RPMI8226 (cell line): ENCODE results near the gene DXO.
"Not testable (repeated sequence)": the region's sequence is repeated elsewhere in the genome, so short reads cannot be mapped to it uniquely, and the experiment has no call there.

Experiments
- DNase-seq: peaks from one replicate; pipeline ENCODE4 v3.0.0-alpha.2; 2015

The DXO gene

DNA sequence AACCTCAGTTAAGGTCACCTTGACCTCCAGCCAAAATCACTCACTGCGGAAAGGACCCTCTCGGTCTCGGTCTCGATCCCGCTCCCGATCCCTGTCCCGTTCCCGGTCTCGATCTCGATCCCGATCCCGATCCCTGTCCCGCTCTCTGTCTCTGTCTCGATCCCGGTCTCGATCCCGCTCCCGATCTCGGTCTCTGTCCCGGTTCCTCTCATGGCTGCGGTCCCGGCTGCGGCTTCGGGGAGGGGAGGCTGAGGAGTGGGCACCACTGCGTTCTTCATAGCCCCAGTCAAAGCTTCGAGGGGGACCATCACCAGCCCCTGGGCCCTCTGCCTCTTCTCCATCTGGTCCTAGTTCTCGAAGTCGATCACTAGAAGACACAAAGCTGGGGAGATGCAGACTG lies 17.4 kb downstream of the DXO start:
- DNase-seq = no peak

DNA sequence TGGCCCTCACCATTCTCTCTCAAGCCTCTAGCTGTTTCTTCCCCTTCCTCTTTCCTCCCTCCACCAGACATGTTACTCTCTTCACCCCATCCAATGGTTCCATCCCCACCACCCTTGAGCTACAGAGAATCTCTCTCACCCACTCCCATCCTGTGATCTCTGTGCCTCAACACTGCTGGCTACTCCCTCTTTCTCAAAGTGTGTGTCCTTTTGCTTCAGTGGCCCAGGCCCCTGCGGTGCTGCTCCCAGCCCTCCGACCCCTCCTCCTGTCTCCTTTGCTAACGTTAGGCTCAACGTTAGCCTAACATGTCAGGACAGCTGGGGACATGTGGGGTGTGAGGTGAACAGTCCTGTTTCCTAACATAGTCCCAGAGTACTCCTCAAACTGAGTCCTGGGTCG lies 19.0 kb downstream of the DXO start:
- no peak for DNase-seq

DNA sequence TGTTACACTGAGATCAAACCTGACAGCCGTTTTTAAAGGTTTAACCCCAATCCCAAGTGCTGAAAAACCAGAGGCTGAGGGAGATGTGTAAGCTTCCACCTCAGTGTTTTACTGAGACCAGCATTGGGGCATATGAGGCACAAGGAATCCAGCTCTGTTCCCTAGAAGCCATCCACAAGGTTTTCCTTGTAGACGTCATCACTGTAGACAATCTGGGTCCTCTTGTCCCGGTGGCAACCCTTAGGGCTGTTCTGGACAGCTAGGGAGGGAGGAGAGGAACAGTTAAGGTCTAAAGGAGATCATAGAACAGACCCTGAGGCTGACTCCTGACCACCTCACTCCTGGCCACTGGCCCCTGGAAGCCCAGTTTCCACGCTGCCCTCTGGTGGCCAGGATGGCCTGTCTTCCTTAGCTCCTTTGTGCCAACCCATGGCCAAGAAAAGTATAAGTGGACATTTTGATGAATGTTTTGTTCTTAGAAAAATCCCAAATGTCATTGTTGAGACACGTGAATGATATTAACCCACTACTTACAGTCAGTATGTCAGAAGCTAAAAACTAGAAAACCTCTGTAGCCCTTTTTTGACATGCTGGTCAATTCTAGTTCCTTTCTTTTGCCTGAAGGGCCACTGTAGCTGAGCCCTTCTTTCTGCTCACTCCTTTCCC lies 19.7 kb downstream of the DXO start:
- DNase-seq = peak; percentile 38

DNA sequence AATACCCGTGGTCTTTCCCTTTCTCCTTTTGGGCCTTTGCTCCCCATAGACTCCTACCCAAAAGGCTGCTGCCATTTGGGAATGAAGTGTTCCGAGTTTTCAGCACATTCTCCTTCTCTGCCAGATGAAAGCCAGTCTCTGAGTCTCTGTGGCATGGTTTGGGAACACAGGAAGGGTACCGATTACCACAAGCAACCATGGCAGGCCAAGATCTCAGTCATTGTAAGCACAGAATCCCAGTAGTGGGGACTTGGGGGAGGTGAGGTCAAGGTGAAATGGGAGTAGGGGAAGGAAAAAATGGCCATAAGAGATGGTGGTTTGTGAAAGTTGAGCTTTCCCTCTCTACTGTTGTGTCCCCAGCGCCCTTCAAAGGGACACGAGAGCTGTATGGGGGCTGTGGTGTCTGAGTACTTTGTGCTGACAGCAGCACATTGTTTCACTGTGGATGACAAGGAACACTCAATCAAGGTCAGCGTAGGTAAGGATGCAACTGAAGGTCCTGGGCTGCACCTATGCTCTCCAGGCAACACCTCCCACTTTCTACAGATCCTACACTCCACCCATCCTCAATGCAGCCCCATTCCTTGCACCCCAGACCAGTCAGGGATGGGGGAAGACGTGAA lies 21.9 kb downstream of the DXO start:
- no peak for DNase-seq

DNA sequence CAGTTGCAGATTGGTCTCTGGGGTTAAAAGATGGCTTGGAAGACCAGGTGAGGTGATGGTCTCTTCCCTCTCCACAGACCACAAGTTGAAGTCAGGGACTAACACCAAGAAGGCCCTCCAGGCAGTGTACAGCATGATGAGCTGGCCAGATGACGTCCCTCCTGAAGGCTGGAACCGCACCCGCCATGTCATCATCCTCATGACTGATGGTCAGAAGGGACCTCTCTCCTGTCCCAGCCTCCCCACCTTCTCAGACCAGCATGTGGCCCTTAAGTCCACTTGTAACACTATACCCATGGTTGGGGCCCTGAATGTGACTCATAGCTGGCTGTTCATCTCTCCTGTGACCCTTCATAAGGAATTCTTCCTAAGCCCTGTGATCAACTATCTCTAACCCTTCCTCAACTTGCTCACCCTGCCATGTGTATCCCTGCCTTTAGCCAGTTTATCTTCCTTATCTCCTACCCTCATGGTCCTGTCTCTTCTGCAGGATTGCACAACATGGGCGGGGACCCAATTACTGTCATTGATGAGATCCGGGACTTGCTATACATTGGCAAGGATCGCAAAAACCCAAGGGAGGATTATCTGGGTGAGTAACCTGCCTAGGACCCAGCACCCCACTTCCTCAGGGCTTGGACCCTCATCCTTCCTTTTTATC lies 23.1 kb downstream of the DXO start:
- no peak for DNase-seq

DNA sequence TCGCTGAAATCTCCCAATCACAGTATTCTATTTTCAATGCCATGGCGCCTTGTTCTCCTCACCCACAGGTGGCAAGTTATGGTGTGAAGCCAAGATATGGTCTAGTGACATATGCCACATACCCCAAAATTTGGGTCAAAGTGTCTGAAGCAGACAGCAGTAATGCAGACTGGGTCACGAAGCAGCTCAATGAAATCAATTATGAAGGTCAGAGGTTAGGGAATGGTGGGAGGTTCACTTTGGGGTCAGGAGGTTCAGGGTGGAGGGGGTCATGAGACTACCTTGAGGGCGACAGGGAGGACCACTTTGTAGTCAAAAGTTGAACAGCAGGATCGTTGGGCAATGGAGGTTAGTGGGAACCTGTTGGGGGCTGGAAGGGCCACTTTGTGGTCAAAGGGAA lies 23.6 kb downstream of the DXO start:
- no peak for DNase-seq

DNA sequence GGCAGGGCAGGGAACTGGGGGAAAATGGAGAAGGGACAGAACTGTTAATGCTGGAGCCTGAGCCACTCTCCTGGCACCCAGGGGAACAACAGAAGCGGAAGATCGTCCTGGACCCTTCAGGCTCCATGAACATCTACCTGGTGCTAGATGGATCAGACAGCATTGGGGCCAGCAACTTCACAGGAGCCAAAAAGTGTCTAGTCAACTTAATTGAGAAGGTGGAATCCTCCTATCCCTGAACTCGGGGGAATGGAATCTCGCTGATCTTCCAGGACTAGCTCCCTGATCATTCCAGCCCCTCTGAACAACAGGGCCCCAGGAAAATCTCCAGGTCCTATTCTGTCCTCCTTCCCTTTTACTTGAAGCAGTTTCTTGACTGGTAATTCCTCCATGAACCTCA lies 24.1 kb downstream of the DXO start:
- DNase-seq = no peak

DNA sequence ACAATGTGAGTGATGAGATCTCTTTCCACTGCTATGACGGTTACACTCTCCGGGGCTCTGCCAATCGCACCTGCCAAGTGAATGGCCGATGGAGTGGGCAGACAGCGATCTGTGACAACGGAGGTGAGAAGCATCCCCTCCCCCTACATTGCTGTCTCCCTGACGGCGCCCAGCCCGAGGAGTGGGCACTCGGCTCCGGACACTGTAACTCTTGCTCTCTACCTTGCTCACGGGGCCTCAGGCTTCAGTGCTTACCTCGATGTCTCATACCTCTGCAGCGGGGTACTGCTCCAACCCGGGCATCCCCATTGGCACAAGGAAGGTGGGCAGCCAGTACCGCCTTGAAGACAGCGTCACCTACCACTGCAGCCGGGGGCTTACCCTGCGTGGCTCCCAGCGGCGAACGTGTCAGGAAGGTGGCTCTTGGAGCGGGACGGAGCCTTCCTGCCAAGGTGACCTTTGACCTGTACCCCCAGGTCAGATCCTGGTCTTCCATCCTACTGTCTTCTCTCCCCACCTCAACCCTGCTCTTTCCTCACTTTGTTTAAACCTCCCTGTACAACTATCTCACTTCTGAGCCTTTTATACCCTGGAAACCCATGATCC lies 24.8 kb downstream of the DXO start:
- DNase-seq = no peak

DNA sequence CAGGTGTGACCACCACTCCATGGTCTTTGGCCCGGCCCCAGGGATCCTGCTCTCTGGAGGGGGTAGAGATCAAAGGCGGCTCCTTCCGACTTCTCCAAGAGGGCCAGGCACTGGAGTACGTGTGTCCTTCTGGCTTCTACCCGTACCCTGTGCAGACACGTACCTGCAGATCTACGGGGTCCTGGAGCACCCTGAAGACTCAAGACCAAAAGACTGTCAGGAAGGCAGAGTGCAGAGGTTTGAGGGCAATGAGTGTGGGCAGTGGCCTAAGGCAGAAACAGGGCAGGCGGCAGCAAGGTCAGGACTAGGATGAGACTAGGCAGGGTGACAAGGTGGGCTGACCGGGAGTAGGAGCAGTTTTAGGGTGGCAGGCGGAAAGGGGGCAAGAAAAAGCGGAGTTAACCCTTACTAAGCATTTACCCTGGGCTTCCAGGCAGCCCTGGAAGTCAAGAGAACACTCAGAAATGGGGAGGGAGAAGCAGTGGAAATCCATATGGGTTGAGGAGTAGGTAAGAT lies 25.5 kb downstream of the DXO start:
- no peak for DNase-seq

DNA sequence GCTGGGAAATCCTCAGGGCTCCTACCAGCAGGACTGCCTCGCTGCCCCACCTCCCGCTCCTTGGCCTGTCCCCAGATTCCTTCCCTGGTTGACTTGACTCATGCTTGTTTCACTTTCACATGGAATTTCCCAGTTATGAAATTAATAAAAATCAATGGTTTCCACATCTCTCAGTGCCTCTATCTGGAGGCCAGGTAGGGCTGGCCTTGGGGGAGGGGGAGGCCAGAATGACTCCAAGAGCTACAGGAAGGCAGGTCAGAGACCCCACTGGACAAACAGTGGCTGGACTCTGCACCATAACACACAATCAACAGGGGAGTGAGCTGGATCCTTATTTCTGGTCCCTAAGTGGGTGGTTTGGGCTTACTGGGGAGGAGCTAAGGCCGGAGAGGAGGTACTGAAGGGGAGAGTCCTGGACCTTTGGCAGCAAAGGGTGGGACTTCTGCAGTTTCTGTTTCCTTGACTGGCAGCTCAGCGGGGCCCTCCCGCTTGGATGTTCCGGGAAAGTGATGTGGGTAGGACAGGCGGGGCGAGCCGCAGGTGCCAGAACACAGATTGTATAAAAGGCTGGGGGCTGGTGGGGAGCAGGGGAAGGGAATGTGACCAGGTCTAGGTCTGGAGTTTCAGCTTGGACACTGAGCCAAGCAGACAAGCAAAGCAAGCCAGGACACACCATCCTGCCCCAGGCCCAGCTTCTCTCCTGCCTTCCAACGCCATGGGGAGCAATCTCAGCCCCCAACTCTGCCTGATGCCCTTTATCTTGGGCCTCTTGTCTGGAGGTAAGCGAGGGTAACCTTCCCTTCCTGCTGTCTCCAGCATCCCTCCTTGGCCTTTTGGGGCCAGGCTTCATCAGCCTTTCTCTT lies 26.2 kb downstream of the DXO start, which contains the start of gene CFB:
CFB (plus strand) TSS at position 589 of the 863 bp plus-strand sequence; CDS start at position 716, 127 bp downstream.
- DNase-seq = peak; percentile 15

DNA sequence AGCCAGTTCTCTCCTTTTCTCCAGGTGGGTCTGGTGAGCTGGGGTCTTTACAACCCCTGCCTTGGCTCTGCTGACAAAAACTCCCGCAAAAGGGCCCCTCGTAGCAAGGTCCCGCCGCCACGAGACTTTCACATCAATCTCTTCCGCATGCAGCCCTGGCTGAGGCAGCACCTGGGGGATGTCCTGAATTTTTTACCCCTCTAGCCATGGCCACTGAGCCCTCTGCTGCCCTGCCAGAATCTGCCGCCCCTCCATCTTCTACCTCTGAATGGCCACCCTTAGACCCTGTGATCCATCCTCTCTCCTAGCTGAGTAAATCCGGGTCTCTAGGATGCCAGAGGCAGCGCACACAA lies 26.8 kb downstream of the DXO start:
- no peak for DNase-seq

DNA sequence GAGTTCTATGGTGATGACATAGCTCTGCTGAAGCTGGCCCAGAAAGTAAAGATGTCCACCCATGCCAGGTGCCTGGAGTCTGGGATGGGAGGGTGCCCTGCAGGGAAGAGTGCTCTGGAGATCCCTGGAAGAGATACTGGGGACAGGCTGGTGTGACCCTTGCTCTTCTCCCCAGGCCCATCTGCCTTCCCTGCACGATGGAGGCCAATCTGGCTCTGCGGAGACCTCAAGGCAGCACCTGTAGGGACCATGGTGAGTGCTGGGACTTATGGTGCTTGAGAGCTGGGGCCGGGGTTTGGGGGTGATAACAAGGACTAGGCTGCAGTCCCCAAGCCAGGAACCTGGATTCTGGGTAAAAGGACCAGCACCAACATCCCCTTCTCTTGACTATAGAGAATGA lies 28.2 kb downstream of the DXO start:
- DNase-seq = no peak

DNA sequence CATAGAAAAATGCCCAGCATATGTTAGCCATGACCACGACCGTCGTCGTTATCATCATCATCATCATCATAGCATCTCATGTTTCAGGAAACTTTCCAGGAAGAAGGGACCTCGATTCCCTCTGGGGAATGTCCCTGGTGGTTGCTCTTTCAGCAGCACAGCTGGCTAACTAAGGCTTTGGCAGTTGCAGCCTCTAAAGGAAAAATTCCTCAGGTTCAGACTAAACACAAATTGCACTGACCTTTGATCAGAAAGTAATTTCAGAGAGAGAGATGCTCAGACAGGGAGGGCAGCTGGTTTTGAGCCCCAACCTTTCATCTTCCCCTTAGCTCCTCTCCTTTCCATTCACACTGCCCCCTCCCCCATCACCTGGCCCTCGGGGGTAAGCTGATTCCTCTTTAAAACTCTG lies 31.7 kb downstream of the DXO start:
- DNase-seq = no peak

DNA sequence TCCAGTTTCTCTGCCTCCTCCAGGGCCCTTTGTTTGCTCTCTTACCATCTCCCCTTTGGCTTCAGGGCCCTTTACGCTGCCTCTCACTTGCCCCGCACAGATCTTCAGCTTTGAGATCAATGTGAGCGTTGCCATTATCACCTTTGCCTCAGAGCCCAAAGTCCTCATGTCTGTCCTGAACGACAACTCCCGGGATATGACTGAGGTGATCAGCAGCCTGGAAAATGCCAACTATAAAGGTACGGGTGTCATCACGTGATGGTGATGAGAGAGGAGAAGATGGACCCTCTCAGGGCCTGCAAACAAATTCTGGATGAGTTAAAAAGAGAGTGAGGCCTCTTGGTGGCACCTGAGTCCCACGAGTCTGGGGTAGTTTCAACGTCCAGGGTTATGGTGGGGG lies 36.1 kb downstream of the DXO start:
- no peak for DNase-seq

DNA sequence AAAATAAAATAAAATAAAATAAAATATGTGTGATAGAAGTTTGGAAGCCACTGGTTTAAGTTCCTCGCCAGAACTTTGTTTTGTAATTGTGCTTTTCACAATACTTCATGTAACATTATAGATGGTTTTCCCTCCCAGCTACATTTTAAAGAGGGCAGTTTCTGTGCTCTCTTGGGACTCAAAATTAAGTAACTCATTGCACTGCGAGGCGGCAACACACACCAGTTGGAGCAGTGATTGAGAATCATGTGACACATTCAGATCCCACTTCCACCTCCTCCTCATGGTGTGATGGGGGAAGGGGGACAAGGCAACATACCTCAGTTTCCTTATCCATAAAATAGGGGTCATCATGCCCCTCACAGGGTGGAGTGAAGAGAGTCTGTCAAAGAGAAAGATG lies 36.9 kb downstream of the DXO start:
- DNase-seq = no peak

DNA sequence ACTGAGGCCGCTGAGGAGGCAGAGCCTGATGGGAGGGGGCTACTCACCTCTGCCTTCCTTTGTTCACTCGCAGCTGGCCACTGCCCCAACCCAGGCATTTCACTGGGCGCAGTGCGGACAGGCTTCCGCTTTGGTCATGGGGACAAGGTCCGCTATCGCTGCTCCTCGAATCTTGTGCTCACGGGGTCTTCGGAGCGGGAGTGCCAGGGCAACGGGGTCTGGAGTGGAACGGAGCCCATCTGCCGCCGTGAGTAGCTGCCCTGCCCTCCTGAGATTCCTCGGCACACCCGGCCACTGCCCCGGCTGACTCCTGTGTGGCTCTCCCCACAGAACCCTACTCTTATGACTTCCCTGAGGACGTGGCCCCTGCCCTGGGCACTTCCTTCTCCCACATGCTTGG lies 38.4 kb downstream of the DXO start:
- DNase-seq = no peak

DNA sequence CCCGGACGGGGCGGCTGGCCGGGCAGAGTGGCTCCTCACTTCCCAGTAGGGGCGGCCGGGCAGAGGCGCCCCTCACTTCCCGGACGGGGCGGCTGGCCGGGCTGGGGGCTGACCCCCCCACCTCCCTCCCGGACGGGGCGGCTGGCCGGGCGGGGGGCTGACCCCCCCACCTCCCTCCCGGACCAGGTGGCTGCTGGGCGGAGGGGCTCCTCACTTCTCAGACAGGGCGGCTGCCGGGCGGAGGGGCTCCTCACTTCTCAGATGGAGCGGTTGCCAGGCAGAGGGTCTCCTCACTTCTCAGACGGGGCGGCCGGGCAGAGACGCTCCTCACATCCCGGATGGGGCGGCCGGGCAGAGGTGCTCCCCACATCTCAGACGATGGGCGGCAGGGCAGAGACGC lies 39.8 kb downstream of the DXO start:
- not testable (repeated sequence) for DNase-seq

DNA sequence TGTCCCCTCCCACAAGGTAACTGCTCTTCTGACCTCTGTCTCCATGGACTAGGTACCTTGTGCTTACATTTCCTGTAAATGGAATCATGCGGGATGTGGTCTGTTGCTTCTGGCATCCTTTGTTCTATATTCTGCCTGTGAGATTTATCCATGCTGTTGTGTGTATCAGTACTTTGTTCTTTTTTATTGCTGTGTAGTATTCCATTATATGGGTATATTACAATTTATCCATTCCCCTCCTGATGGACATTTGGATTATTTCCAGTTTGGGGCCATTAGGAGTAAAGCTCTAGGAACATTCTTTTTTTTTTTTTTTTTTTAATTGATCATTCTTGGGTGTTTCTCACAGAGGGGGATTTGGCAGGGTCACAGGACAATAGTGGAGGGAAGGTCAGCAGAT lies 41.0 kb downstream of the DXO start:
- DNase-seq = no peak

DNA sequence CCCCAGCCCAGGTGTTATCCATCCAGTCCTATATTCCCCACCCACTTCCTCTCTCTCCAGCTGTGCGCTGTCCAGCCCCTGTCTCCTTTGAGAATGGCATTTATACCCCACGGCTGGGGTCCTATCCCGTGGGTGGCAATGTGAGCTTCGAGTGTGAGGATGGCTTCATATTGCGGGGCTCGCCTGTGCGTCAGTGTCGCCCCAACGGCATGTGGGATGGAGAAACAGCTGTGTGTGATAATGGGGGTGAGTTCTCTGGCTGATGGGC lies 43.3 kb downstream of the DXO start:
- DNase-seq = no peak

DNA sequence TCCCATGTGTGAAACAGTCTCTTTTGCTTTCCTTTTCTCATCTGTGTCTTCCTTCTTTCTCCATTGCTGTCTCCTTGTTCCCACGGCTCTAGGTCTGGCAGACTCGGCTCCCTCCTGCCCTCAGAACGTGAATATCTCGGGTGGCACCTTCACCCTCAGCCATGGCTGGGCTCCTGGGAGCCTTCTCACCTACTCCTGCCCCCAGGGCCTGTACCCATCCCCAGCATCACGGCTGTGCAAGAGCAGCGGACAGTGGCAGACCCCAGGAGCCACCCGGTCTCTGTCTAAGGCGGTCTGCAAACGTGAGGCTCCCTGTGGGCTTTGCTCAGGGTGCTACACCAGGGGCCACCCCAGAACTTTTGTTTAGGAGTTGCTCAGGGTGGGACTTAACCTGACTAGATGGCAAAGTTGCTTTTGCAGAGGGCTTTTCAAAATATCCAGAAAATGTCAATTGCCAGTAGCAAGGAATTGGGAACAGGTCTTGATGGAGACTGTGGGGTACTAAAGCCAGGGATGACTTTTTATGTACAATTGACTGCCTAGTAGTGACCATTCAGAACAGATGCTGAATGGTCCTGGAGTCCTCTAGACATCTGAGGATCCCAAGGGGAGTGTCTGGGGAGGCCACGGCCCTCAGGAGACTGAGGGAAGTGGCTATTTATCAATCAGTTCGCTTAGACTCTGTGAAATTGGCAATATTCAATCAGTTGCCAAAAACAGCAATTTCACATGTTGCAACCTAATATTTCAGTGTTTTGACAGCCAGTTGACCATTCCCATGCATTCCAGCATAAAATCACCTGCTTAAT lies 43.9 kb downstream of the DXO start:
- DNase-seq = no peak

DNA sequence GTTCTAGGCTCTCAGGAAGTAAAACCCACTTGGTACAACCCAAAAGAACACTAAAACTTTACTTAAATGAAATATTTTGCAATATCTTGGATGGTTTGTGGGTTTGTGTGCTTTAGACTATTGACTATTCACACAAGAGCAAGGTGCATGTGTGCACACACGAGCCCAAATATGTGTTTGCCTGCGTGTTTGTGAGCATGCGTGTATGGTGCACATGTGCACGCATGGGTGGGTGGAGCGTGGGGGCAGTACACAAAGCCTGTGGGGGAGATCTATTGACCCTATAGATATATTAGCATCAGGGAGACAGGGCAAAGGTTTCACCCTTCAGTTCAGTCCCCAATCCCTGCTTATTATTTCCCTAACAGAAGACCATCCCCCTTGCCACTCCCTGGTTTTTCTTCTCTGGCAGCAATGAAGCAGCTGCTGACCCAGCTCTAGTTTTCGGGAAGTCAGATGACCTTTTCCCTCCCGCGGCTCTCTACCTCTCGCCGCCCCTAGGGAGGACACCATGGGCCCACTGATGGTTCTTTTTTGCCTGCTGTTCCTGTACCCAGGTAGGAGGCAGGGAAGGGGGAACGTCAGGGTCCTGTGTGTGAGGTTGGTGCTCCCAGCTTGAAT lies 44.6 kb downstream of the DXO start, which contains the start of gene C2:
C2 (plus strand) TSS at position 476 of the 621 bp plus-strand sequence; CDS start at position 512, 36 bp downstream.
- no peak for DNase-seq

DNA sequence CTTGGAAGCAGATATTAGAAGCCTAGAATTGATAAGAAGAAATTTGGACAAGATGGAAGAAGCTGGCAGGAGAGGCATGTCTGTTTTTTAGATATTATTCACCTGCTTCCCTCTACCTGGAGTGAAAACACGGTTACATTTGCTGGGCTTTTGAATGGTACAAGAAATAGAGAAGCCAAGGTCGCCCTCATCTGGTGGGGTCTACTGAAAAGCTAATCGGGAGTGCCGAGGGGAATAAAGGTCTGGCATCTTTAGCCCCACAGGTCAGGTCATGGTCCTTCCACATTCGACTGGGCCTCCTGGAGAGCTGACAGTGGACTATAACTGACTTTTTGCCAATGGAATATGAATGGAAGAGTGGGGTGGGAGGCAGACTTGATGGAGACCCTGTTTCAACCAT lies 49.0 kb downstream of the DXO start:
- peak; percentile 57 for DNase-seq
